OCI-LY1 (cell line): Measurements from ENCODE around the gene CYB561.

Source experiments
- H2AFZ ChIP-seq: fragments of 200-600 bp; sonication (generic), shearing (Covaris generic); 2 replicates; pipeline ENCODE4 v1.6.0; 2014; ENCODE audit warnings: antibody characterized with exemption, mild to moderate bottlenecking, low read length
- H3F3A ChIP-seq: fragments of 200-600 bp; sonication (generic), shearing (Covaris generic); 2 replicates; pipeline ENCODE4 v1.6.0; 2014; ENCODE audit warnings: mild to moderate bottlenecking, antibody characterized with exemption, low read length, moderate library complexity; ENCODE audit not compliant: insufficient read depth
- H3K27ac ChIP-seq: fragments of 200-600 bp; sonication (generic); 2 replicates; pipeline ENCODE4 v1.5.1; 2014; ENCODE audit warnings: low read length, mixed run types, mild to moderate bottlenecking, low read depth; ENCODE audit not compliant: poor library complexity, severe bottlenecking
- H3K27me3 ChIP-seq: fragments of 200-600 bp; sonication (generic); 2 replicates; pipeline ENCODE4 v1.6.0; 2014; ENCODE audit warnings: antibody characterized with exemption, mild to moderate bottlenecking, low read length, moderate library complexity; ENCODE audit not compliant: insufficient read depth
- H3K36me3 ChIP-seq: fragments of 200-600 bp; sonication (generic); 2 replicates; pipeline ENCODE4 v1.6.1; 2014; ENCODE audit warnings: mild to moderate bottlenecking, antibody characterized with exemption, low read length, moderate library complexity, mixed read lengths; ENCODE audit not compliant: insufficient read depth
- H3K4me1 ChIP-seq: fragments of 200-600 bp; sonication (generic); 2 replicates; pipeline ENCODE4 v1.5.1; 2014; ENCODE audit warnings: mild to moderate bottlenecking, low read length, moderate library complexity; ENCODE audit not compliant: insufficient read depth, severe bottlenecking
- H3K4me2 ChIP-seq: fragments of 200-600 bp; sonication (generic), shearing (Covaris generic); 2 replicates; pipeline ENCODE4 v1.6.1; 2014; ENCODE audit warnings: low read length
- H3K4me3 ChIP-seq: fragments of 200-600 bp; sonication (generic); 2 replicates; pipeline ENCODE4 v1.5.1; 2014; ENCODE audit warnings: low read length, low read depth, mild to moderate bottlenecking, mixed read lengths; ENCODE audit not compliant: poor library complexity, severe bottlenecking
- H3K79me2 ChIP-seq: fragments of 200-600 bp; shearing (Covaris generic); 2 replicates; pipeline ENCODE4 v1.6.1; 2016; ENCODE audit warnings: mixed run types, low read length, mixed read lengths; ENCODE audit not compliant: insufficient read depth
- H3K9ac ChIP-seq: fragments of 200-600 bp; sonication (generic), shearing (Covaris generic); 2 replicates; pipeline ENCODE4 v1.6.1; 2014; ENCODE audit warnings: mild to moderate bottlenecking, low read length, mixed read lengths
- H3K9me2 ChIP-seq: fragments of 200-600 bp; sonication (generic), shearing (Covaris generic); 2 replicates; pipeline ENCODE4 v1.6.1; 2014; ENCODE audit warnings: low read depth, mild to moderate bottlenecking, low read length, mixed read lengths
- H3K9me3 ChIP-seq: fragments of 200-600 bp; shearing (Covaris generic); 2 replicates; pipeline ENCODE4 v1.6.1; 2014; ENCODE audit warnings: low read length, mixed read lengths
- H4K20me1 ChIP-seq: fragments of 200-600 bp; sonication (generic), shearing (Covaris generic); 2 replicates; pipeline ENCODE4 v1.6.0; 2016; ENCODE audit warnings: mild to moderate bottlenecking, low read length; ENCODE audit not compliant: insufficient read depth
- CTCF ChIP-seq: fragments of 200-600 bp; sonication (generic), shearing (Covaris generic); IDR thresholded peaks from 2 replicates; pipeline ENCODE4 v1.5.1; 2017; ENCODE audit warnings: mild to moderate bottlenecking, antibody characterized with exemption, low read length, moderate library complexity, mixed read lengths
- EZH2 ChIP-seq: fragments of 200-600 bp; sonication (generic), shearing (Covaris generic); IDR thresholded peaks from 2 replicates; pipeline ENCODE4 v1.8.0; 2017; ENCODE audit warnings: borderline replicate concordance, mixed run types, mild to moderate bottlenecking, antibody characterized with exemption, low read length, moderate library complexity, mixed read lengths

Gene CYB561

GRCh38 chr17:63479495-63480184, 33.5 kb upstream of the CYB561 start:
- no peak overlapping the region for H3K4me2 ChIP-seq
- H3K9ac ChIP-seq, result no peak overlapping the region
- H2AFZ ChIP-seq, result no peak overlapping the region
- no peak overlapping the region for H3K27ac ChIP-seq
- H4K20me1 ChIP-seq, result no peaks in the 10 kb centered on the region
- no peak overlapping the region for H3K4me3 ChIP-seq
- TF ChIP-seq CTCF, result no peak
- no peaks in the 10 kb centered on the region for H3K79me2 ChIP-seq
- no peaks in the 10 kb centered on the region for H3K9me2 ChIP-seq
- H3K27me3 ChIP-seq, result peaks cover 13% of the 10 kb centered on the region; the same call in 1 of the 2 replicates
- H3K36me3 ChIP-seq, result no peaks in the 10 kb centered on the region
- no peaks in the 10 kb centered on the region for H3K9me3 ChIP-seq
- H3F3A ChIP-seq, result no peaks in the 10 kb centered on the region
- peaks cover 19% of the 10 kb centered on the region for H3K4me1 ChIP-seq

GRCh38 chr17:63478814-63479494, 32.8 kb upstream of the CYB561 start:
- H3K9me3 ChIP-seq, result no peaks in the 10 kb centered on the region
- no peak overlapping the region for H2AFZ ChIP-seq
- H3K36me3 ChIP-seq, result no peaks in the 10 kb centered on the region
- H3K27me3 ChIP-seq, result peaks cover 15% of the 10 kb centered on the region; the same call in 1 of the 2 replicates
- H4K20me1 ChIP-seq, result no peaks in the 10 kb centered on the region
- TF ChIP-seq EZH2 (no peak), CTCF (peak; percentile 85)
- H3K9ac ChIP-seq, result no peak overlapping the region
- H3K9me2 ChIP-seq, result no peaks in the 10 kb centered on the region
- peaks cover 19% of the 10 kb centered on the region for H3K4me1 ChIP-seq
- no peak overlapping the region for H3K4me2 ChIP-seq
- no peak overlapping the region for H3K4me3 ChIP-seq
- H3K27ac ChIP-seq, result no peak overlapping the region
- no peaks in the 10 kb centered on the region for H3K79me2 ChIP-seq
- no peaks in the 10 kb centered on the region for H3F3A ChIP-seq

GRCh38 chr17:63477480-63478440, 31.7 kb upstream of the CYB561 start:
- Histone ChIP-seq H4K20me1 (no peaks in the 10 kb centered on the region), H3K36me3 (no peaks in the 10 kb centered on the region), H3F3A (no peaks in the 10 kb centered on the region), H3K4me3 (peak overlapping the region; percentile 21), H3K9me2 (no peaks in the 10 kb centered on the region), H3K9me3 (no peaks in the 10 kb centered on the region), H3K27ac (no peak overlapping the region), H2AFZ (no peak overlapping the region), H3K27me3 (peaks cover 15% of the 10 kb centered on the region; the same call in 1 of the 2 replicates), H3K79me2 (no peaks in the 10 kb centered on the region), H3K4me2 (peak overlapping the region; percentile 52; the same call in 1 of the 2 replicates), H3K4me1 (peaks cover 19% of the 10 kb centered on the region), H3K9ac (no peak overlapping the region)
- TF ChIP-seq EZH2, result no peak
